Gastrocnemius medialis (tissue), 4 donors: ENCODE results near the gene UCK2.

Experiments
- CTCF ChIP-seq, 5 experiments: fragments of 450-650 bp in 3 of 5; fragments of 200-600 bp in 2 of 5; sonication (generic) in 2 of 5; IDR thresholded peaks in 4 of 5; conservative IDR thresholded peaks in 1 of 5; 1 replicate in 4 of 5; 2 replicates in 1 of 5; pipeline ENCODE4 v1.5.1; 2016 to 2019; ENCODE audit warnings: antibody characterized with exemption in 5 of 5, mild to moderate bottlenecking in 3 of 5, moderate library complexity in 3 of 5
- POLR2A ChIP-seq, 2 donors: fragments of 450-650 bp; IDR thresholded peaks; one replicate each; pipeline ENCODE4 v1.6.1; 2017; ENCODE audit warnings: antibody characterized with exemption in 2 of 2, mild to moderate bottlenecking in 2 of 2, moderate library complexity in 2 of 2

- TF ChIP-seq CTCF (IDR thresholded peaks at IDR 0.05 in 4 of 5, conservative IDR thresholded peaks at IDR 0.05 in 1 of 5) (no peak), POLR2A (IDR thresholded peaks at IDR 0.05) (no peak)
Observed at GRCh38 chr1:165816157-165816556, 11.3 kb upstream of the UCK2 start.
